Testis (tissue), 3 donors: ENCODE data around the gene PRPH. TPM values are rescaled to one million over a fixed set of nuclear protein-coding genes. Genes with fewer than 3 reads are reported as not detected.

ENCODE experiments used
- DNase-seq: peaks from one replicate; pipeline ENCODE4 v3.0.0-alpha.2; 2019
- H3K27ac ChIP-seq, 2 donors: fragments of 200-600 bp; sonication (generic); one replicate each; pipeline ENCODE4 v1.5.1; 2019
- H3K27me3 ChIP-seq: fragments of 200-600 bp; sonication (generic); one replicate; pipeline ENCODE4 v1.5.1; 2019
- H3K36me3 ChIP-seq: fragments of 200-600 bp; sonication (generic); one replicate; pipeline ENCODE4 v1.5.1; 2017; ENCODE audit warnings: low read depth; ENCODE audit errors: missing control alignments
- H3K4me1 ChIP-seq: fragments of 200-600 bp; sonication (generic); one replicate; pipeline ENCODE4 v1.5.1; 2019
- H3K4me3 ChIP-seq, 2 donors: fragments of 200-600 bp; sonication (generic); one replicate each; pipeline ENCODE4 v1.5.1; 2017 to 2019
- H3K9me3 ChIP-seq: fragments of 200-600 bp; sonication (generic); one replicate; pipeline ENCODE4 v1.5.1; 2017
- CTCF ChIP-seq, 3 experiments: fragments of 450-650 bp in 2 of 3; fragments of 200-600 bp in 1 of 3; sonication (generic) in 1 of 3; IDR thresholded peaks; one replicate each; pipeline ENCODE4 v1.5.1; 2016 to 2019; ENCODE audit warnings: antibody characterized with exemption in 3 of 3, mild to moderate bottlenecking in 2 of 3, moderate library complexity in 1 of 3
- POLR2A ChIP-seq: fragments of 450-650 bp; IDR thresholded peaks from one replicate; pipeline ENCODE4 v1.6.1; 2017; ENCODE audit warnings: antibody characterized with exemption, mild to moderate bottlenecking, moderate library complexity
- WGBS, 2 donors: methylation state at CpG; one replicate each; pipeline ENCODE4 v1.1.5; 2018; 5-methylcytosine and 5-hydroxymethylcytosine counted together
- intact Hi-C: fragments of 100-400 bp; cut with DNase I; formaldehyde crosslinking; loops from one replicate; pipeline ENCODE4 v1.15.1; 2023; ENCODE audit warnings: low total_unique reads
- polyA plus RNA-seq: library from polyadenylated mRNA; stranded (reverse); fragments of 350-450 nt; fragmentation: Illumina TruSeq; extraction: RNeasy Lipid Tissue Mini Kit (QIAGEN cat#74804); gene quantifications from one replicate; pipeline ENCODE4 v1.2.3, GENCODE V29; 2014; ENCODE audit warnings: low read depth, low replicate concordance; ENCODE audit not compliant: insufficient read depth
- total RNA-seq, 2 donors: library from RNA; depleted of rRNA; stranded (reverse); fragments of >200 nt; gene quantifications; one replicate each; pipeline ENCODE4 v1.2.3, GENCODE V29; 2016

Gene PRPH
- total and polyA plus RNA-seq, 3 donors from 2014 or later = 36.5 to 112 (median 50.0) TPM

- Histone ChIP-seq H3K27ac (no peak overlapping the region), H3K4me1 (peaks cover 9% of the 10 kb centered on the region), H3K36me3 (no peaks in the 10 kb centered on the region), H3K27me3 (no peaks in the 10 kb centered on the region), H3K9me3 (no peaks in the 10 kb centered on the region), H3K4me3 (no peak overlapping the region)
- intact Hi-C loops = loop anchor here (10.0 kb wide), 1 partner anchor 45 kb away; no protein-coding TSS in a partner anchor
- no peak for DNase-seq
- WGBS, 2 donors = 77 to 85% methylated on average over 5 to 7 of the region's 7 CpGs
- TF ChIP-seq POLR2A = no peak
- TF ChIP-seq CTCF (IDR thresholded peaks at IDR 0.05) = no peak
Measured at GRCh38 chr12:49330032-49330619, 35.2 kb downstream of the PRPH start.

- DNase-seq = no peak
- Histone ChIP-seq H3K27me3 (no peaks in the 10 kb centered on the region), H3K36me3 (no peaks in the 10 kb centered on the region), H3K9me3 (no peaks in the 10 kb centered on the region), H3K27ac (no peak overlapping the region), H3K4me1 (peaks cover 9% of the 10 kb centered on the region), H3K4me3 (no peak overlapping the region)
- WGBS, 2 donors = 77 to 82% methylated on average over 11 to 14 of the region's 14 CpGs
- intact Hi-C loops = loop anchor here (10.0 kb wide), 1 partner anchor 46 kb away; no protein-coding TSS in a partner anchor
- no peak for TF ChIP-seq POLR2A
- no peak for TF ChIP-seq CTCF (IDR thresholded peaks at IDR 0.05)
Measured at GRCh38 chr12:49330631-49331379, 35.9 kb downstream of the PRPH start.

DNA sequence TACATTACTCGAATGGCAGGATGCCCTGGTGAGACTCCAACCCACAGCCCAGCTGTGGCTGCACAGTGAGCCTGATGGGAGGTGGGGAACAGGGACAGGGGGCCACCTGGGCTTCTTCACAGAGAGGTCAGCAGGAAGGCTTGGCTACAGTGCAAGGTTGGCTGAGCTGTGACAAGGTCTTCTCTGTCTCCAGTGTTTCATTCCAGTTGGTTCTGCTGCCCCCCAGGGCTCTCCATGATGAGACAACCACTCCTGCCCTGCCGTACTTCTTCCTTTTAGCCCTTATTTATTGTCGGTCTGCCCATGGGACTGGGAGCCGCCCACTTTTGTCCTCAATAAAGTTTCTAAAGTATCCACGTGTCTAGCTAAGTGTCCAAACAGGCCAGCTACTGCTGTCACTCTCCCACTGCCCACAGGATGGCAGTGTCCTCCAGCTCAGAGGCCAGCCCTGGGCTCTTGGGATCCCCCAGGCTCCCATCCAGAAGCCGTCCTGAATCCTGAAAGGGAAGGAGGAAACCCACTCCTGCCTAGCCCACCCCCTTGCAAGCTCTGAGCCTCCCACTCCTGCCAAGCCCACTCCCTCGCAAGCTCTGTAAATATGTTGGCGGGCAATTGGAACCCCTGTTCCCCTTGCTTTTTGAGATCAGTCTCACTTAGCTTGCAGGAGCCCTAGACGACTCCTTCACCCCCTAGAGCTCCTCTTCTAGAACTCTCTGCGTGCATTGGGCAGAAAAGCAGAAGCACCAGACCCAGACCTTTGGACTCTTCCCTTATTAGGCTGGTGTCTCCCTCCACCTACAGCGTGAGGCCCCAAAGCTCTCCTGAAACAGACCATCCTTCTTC lies 36.7 kb downstream of the PRPH start:
- 32 to 44% methylated on average over 10 to 11 of the region's 11 CpGs for WGBS, 2 donors
- TF ChIP-seq CTCF (IDR thresholded peaks at IDR 0.05) = peak; percentile 44 to 69 (median 59)
- TF ChIP-seq POLR2A = no peak
- H3K27me3 ChIP-seq = no peaks in the 10 kb centered on the region
- intact Hi-C loops = loop anchor here (10.0 kb wide), 1 partner anchor 47 kb away; no protein-coding TSS in a partner anchor
- no peak overlapping the region for H3K27ac ChIP-seq
- no peak overlapping the region for H3K4me3 ChIP-seq
- H3K36me3 ChIP-seq = no peaks in the 10 kb centered on the region
- H3K9me3 ChIP-seq = no peaks in the 10 kb centered on the region
- H3K4me1 ChIP-seq = peaks cover 9% of the 10 kb centered on the region
- DNase-seq = peak; percentile 85

DNA sequence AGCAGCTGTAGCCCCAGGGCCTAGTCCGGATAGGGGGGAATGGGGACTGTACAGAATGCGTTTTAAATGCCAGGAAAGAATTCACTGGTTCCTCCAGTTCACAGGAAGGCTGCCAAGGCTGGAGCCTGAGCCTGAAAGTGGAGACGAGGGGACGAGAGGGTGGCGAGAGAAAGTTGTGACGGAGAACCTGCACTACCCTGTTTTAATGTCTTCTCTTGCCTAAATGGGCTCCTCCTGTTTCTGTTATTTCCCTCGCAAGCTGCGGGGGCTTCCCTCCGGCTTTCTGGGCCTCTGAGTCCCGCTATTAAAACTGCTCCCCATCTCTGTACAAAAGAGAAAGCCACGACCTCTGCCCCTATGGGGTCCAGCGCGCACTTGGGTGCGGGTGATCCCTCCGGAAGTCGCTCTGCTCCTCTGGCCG lies 37.5 kb downstream of the PRPH start:
- peak; percentile 13 for DNase-seq
- WGBS, 2 donors = 53 to 71% methylated on average over 17 of the region's 17 CpGs
- H3K27me3 ChIP-seq = peaks cover 3% of the 10 kb centered on the region
- H3K36me3 ChIP-seq = no peaks in the 10 kb centered on the region
- H3K9me3 ChIP-seq = no peaks in the 10 kb centered on the region
- peak overlapping the region in 1 of 2 donors; percentile 21 for H3K4me3 ChIP-seq
- intact Hi-C loops = loop anchor here (10.0 kb wide), 1 partner anchor 48 kb away; no protein-coding TSS in a partner anchor
- H3K27ac ChIP-seq = no peak overlapping the region
- peaks cover 9% of the 10 kb centered on the region for H3K4me1 ChIP-seq
- TF ChIP-seq CTCF (IDR thresholded peaks at IDR 0.05) (no peak), POLR2A (no peak)
